GM12878 (cell line): ENCODE data around the gene FOXK1. TPM values are rescaled to one million over a fixed set of nuclear protein-coding genes. Genes with fewer than 3 reads are reported as not detected.

Experiments used
- ATAC-seq: fragments of 200-7000 bp; cut with Tn5 transposase; 3 replicates; pipeline ENCODE4 v1.9.1; 2020; ENCODE audit warnings: mild to moderate bottlenecking, moderate library complexity
- BruUV-seq: library from RNA; stranded (reverse); fragments of 400-500 nt; replicated peaks from 2 replicates; lab custom pipeline; 2021; lab: Mats Ljungman, UMichigan
- CTCF ChIA-PET: fragments of 300-600 bp; sonication (Branson Sonifier 250); formaldehyde crosslinking; extraction: SDS; loops from one replicate; lab custom pipeline; 2021; ENCODE audit warnings: inconsistent platforms; lab: Yijun Ruan, JAX
- POLR2A ChIA-PET: fragments of 350-600 bp; formaldehyde crosslinking; extraction: SDS; loops from one replicate; lab custom pipeline; 2021; ENCODE audit warnings: inconsistent platforms; lab: Charles Lee
- RAD21 ChIA-PET: fragments of 300-600 bp; sonication (Branson Sonifier 250); formaldehyde crosslinking; loops from one replicate; lab custom pipeline; 2023; ENCODE audit warnings: antibody characterized with exemption; ENCODE audit not compliant: unreplicated experiment; lab: Charles Lee
- SMC1A ChIA-PET: fragments of 300-600 bp; sonication (Branson Sonifier 250); formaldehyde crosslinking; loops from one replicate; lab custom pipeline; 2023; ENCODE audit not compliant: unreplicated experiment, uncharacterized antibody; lab: Charles Lee
- DNase-seq: peaks from one replicate; pipeline ENCODE4 v3.0.0-alpha.2; 2011; ENCODE audit warnings: low read depth, low spot score
- FAIRE-seq: peaks from 3 replicates; lab custom pipeline; 2011; peaks lifted over from hg19 to GRCh38; lab: Jason Lieb, UNC
- H2AFZ ChIP-seq: 2 replicates; pipeline ENCODE4 v1.6.0; 2011; ENCODE audit warnings: low read depth, low read length, control low read depth; ENCODE audit not compliant: control insufficient read depth
- H3K27ac ChIP-seq: 2 replicates; pipeline ENCODE4 v1.5.1; 2011; ENCODE audit warnings: control low read depth; ENCODE audit not compliant: control insufficient read depth, insufficient read depth
- H3K27me3 ChIP-seq, 2 experiments: replicated peaks in 1 of 2; 2 replicates each; pipeline versions ENCODE4 v1.6.0 to v1.6.1; 2011; ENCODE audit warnings: low read length in 1 of 2; ENCODE audit not compliant: control insufficient read depth in 2 of 2, insufficient read depth in 2 of 2
- H3K36me3 ChIP-seq, 2 experiments: 2 replicates each; pipeline ENCODE4 v1.5.1; 2011; ENCODE audit warnings: low read length in 1 of 2; ENCODE audit not compliant: control insufficient read depth in 2 of 2, insufficient read depth in 2 of 2
- H3K4me1 ChIP-seq: 2 replicates; pipeline ENCODE4 v1.6.1; 2011; ENCODE audit warnings: mild to moderate bottlenecking, low read length, moderate library complexity, mixed read lengths; ENCODE audit not compliant: control insufficient read depth, insufficient read depth
- H3K4me2 ChIP-seq: 2 replicates; pipeline ENCODE4 v1.6.0; 2011; ENCODE audit warnings: control low read depth; ENCODE audit not compliant: control insufficient read depth, insufficient read depth
- H3K4me3 ChIP-seq: fragments of 200-600 bp; sonication (generic); 2 replicates; pipeline ENCODE4 v1.5.1; 2016
- H3K79me2 ChIP-seq: 2 replicates; pipeline ENCODE4 v1.6.0; 2011; ENCODE audit warnings: low read length; ENCODE audit not compliant: control insufficient read depth, insufficient read depth
- H3K9ac ChIP-seq: 2 replicates; pipeline ENCODE4 v1.8.0; 2011; ENCODE audit warnings: low read length, control low read depth, mixed read lengths; ENCODE audit not compliant: control insufficient read depth, insufficient read depth
- H3K9me3 ChIP-seq: replicated peaks from 3 replicates; pipeline ENCODE4 v1.5.1; 2011; ENCODE audit warnings: mild to moderate bottlenecking, low read length; ENCODE audit not compliant: control insufficient read depth, insufficient read depth
- H4K20me1 ChIP-seq: 2 replicates; pipeline ENCODE4 v1.6.0; 2011; ENCODE audit not compliant: control insufficient read depth, insufficient read depth
- BRCA1 ChIP-seq: IDR thresholded peaks from 2 replicates; pipeline ENCODE4 v1.6.1; 2011; ENCODE audit warnings: low read depth, low read length, improper control_type of control experiment
- FOXK2 ChIP-seq: fragments of 450-650 bp; IDR thresholded peaks from 2 replicates; pipeline ENCODE4 v1.6.1; 2017; ENCODE audit warnings: mild to moderate bottlenecking, moderate library complexity
- IKZF1 ChIP-seq: fragments of 450-650 bp; conservative IDR thresholded peaks from 2 replicates; pipeline ENCODE4 v1.6.1; 2017; ENCODE audit warnings: antibody characterized with exemption, mild to moderate bottlenecking
- MYB ChIP-seq: fragments of 150-350 bp; IDR thresholded peaks from 2 replicates; pipeline ENCODE4 v1.6.1; 2014; ENCODE audit warnings: mild to moderate bottlenecking, low read depth, low read length, borderline replicate concordance
- NRF1 ChIP-seq: conservative IDR thresholded peaks from 2 replicates; pipeline ENCODE4 v1.6.1; 2011; ENCODE audit warnings: mild to moderate bottlenecking, low read depth, low read length, improper control_type of control experiment
- POLR2A ChIP-seq: IDR thresholded peaks from 2 replicates; pipeline ENCODE4 v1.6.1; 2011; ENCODE audit warnings: low read depth, mild to moderate bottlenecking, low read length
- RB1 ChIP-seq: fragments of 450-650 bp; formaldehyde crosslinking; IDR thresholded peaks from 2 replicates; pipeline ENCODE4 v1.6.1; 2017; ENCODE audit warnings: mild to moderate bottlenecking, borderline replicate concordance
- RBBP5 ChIP-seq: fragments of 200-600 bp; sonication (generic); conservative IDR thresholded peaks from 2 replicates; pipeline ENCODE4 v1.6.1; 2016
- SMAD5 ChIP-seq: IDR thresholded peaks from 2 replicates; pipeline ENCODE4 v1.6.1; 2016; ENCODE audit warnings: antibody characterized with exemption, low read depth
- SMARCA5 ChIP-seq: fragments of 450-650 bp; IDR thresholded peaks from 2 replicates; pipeline ENCODE4 v1.6.1; 2017; ENCODE audit warnings: mild to moderate bottlenecking
- SRF ChIP-seq, 2 experiments: IDR thresholded peaks; 2 replicates each; pipeline ENCODE4 v1.6.1; 2011; ENCODE audit warnings: low read depth in 2 of 2, low read length in 2 of 2, mild to moderate bottlenecking in 1 of 2, moderate library complexity in 1 of 2
- TCF12 ChIP-seq: IDR thresholded peaks from 2 replicates; pipeline ENCODE4 v1.6.1; 2011; ENCODE audit warnings: low read depth, mild to moderate bottlenecking, low read length
- ZNF274 ChIP-seq: IDR thresholded peaks from one replicate; pipeline ENCODE4 v1.8.0; 2011; ENCODE audit not compliant: insufficient read length, insufficient read depth
- WGBS: methylation state at CpG from one replicate; pipeline ENCODE4 v1.1.6; 2016; ENCODE audit warnings: low lambda C conversion rate; ENCODE audit not compliant: insufficient replicate concordance, insufficient coverage; ENCODE audit errors: missing lambda C conversion rate; 5-methylcytosine and 5-hydroxymethylcytosine counted together
- in situ Hi-C: fragments of 300-500 bp; cut with MboI; formaldehyde crosslinking; loops from 9 replicates; pipeline ENCODE4 v1.14.3; 2018; ENCODE audit warnings: mixed read lengths
- intact Hi-C: fragments of 100-400 bp; cut with micrococcal nuclease; formaldehyde crosslinking; loops from one replicate; pipeline ENCODE4 v1.14.2; 2022; ENCODE audit not compliant: unreplicated experiment
- polyA plus RNA-seq, 11 experiments: library from polyadenylated mRNA; depleted of rRNA in 4 of 11; unstranded in 6 of 11; stranded (reverse) in 5 of 11; fragments of >200 nt; fragmentation: Nextera tagmentation in 4 of 11; fragmentation: Illumina TruSeq in 1 of 11; extraction: Ambion mirVana in 4 of 11; extraction: Trizol in 1 of 11; gene quantifications; 1 replicate in 1 of 11; 2 replicates in 10 of 11; pipeline versions ENCODE4 v1.2.1 to v1.2.3, GENCODE V29; 2011 to 2016; ENCODE audit warnings: inconsistent platforms in 2 of 11, missing spikeins in 2 of 11, low read depth in 1 of 11
- total RNA-seq, 4 experiments: library from RNA; depleted of rRNA in 3 of 4; stranded (reverse); fragments of >200 nt in 3 of 4; fragmentation: Illumina TruSeq in 1 of 4; extraction: Trizol in 1 of 4; gene quantifications; 2 replicates each; pipeline versions ENCODE4 v1.2.1 to v1.2.3, GENCODE V29; 2013 to 2021
- TF ChIP-seq, protein P1 (sequence below): IDR thresholded peaks from 2 replicates; pipeline ENCODE4 v1.6.1; 2011; ENCODE audit warnings: borderline replicate concordance, low read depth, mild to moderate bottlenecking, moderate library complexity, low read length; ENCODE audit not compliant: insufficient read depth, poor library complexity, severe bottlenecking
- TF ChIP-seq, protein P2 (sequence below): fragments of 450-650 bp; IDR thresholded peaks from 2 replicates; pipeline ENCODE4 v1.6.1; 2017; ENCODE audit warnings: antibody characterized with exemption, mild to moderate bottlenecking, moderate library complexity
- TF ChIP-seq, protein P3 (sequence below): IDR thresholded peaks from 2 replicates; pipeline ENCODE4 v1.6.1; 2011; ENCODE audit warnings: borderline replicate concordance, low read depth, mild to moderate bottlenecking, moderate library complexity, mixed read lengths, low read length; ENCODE audit not compliant: insufficient read depth; ENCODE audit errors: extremely low read length

Gene FOXK1
- total and polyA plus RNA-seq, 10 of the 15 experiments (the other 5 are each of a cell fraction or from before 2014, with no cell fraction given): 0.24 to 31.8 (median 4.5) TPM

GRCh38 chr7:4726566-4726965, 44.5 kb downstream of the FOXK1 start:
- intact Hi-C loops: no loop called here
- Histone ChIP-seq H3K4me1 (peaks cover 20% of the 10 kb centered on the region), H3K9ac (no peak overlapping the region), H3K79me2 (peaks cover 31% of the 10 kb centered on the region), H3K36me3 (peaks cover 5 to 12% of the 10 kb centered on the region in 2 experiments; a peak in 3 of 4 replicates), H3K27ac (no peak overlapping the region), H3K4me3 (no peak overlapping the region), H3K4me2 (no peak overlapping the region), H2AFZ (no peak overlapping the region), H3K27me3 (no peaks in the 10 kb centered on the region)
- CTCF ChIA-PET: no interaction called here
- in situ Hi-C loops: no loop called here
- FAIRE-seq (no peak), ATAC-seq (no peak)
- BruUV-seq: no TSS peak
- RAD21 ChIA-PET: interaction anchor here (0.6 to 3.0 kb wide), 3 partner anchors 17 to 945 kb away, joined by 3 to 16 read pairs (median 3); no protein-coding TSS in a partner anchor
- SMC1A ChIA-PET: interaction anchor here (0.8 to 1.0 kb wide), 3 partner anchors 17 to 53 kb away, joined by 3 to 4 read pairs (median 3); no protein-coding TSS in a partner anchor
- POLR2A ChIA-PET: interaction anchor here (4.3 kb wide), 1 partner anchor 44 kb away, joined by 15 read pairs; the partner anchor contains the start of gene FOXK1
- no peak for TF ChIP-seq RB1
- TF ChIP-seq, protein P1, sequence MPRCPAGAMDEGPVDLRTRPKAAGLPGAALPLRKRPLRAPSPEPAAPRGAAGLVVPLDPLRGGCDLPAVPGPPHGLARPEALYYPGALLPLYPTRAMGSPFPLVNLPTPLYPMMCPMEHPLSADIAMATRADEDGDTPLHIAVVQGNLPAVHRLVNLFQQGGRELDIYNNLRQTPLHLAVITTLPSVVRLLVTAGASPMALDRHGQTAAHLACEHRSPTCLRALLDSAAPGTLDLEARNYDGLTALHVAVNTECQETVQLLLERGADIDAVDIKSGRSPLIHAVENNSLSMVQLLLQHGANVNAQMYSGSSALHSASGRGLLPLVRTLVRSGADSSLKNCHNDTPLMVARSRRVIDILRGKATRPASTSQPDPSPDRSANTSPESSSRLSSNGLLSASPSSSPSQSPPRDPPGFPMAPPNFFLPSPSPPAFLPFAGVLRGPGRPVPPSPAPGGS: no peak
- TF ChIP-seq RBBP5: no peak
- TF ChIP-seq POLR2A: no peak
- no peak for TF ChIP-seq ZNF274
- no peak for TF ChIP-seq SRF (IDR thresholded peaks at IDR 0.05; ENCODE audit: low read depth in 2 of 2, low read length in 2 of 2)
- no peak for TF ChIP-seq FOXK2
- TF ChIP-seq BRCA1: no peak
- no peak for TF ChIP-seq TCF12
- no peak for TF ChIP-seq SMAD5
- TF ChIP-seq, protein P2, sequence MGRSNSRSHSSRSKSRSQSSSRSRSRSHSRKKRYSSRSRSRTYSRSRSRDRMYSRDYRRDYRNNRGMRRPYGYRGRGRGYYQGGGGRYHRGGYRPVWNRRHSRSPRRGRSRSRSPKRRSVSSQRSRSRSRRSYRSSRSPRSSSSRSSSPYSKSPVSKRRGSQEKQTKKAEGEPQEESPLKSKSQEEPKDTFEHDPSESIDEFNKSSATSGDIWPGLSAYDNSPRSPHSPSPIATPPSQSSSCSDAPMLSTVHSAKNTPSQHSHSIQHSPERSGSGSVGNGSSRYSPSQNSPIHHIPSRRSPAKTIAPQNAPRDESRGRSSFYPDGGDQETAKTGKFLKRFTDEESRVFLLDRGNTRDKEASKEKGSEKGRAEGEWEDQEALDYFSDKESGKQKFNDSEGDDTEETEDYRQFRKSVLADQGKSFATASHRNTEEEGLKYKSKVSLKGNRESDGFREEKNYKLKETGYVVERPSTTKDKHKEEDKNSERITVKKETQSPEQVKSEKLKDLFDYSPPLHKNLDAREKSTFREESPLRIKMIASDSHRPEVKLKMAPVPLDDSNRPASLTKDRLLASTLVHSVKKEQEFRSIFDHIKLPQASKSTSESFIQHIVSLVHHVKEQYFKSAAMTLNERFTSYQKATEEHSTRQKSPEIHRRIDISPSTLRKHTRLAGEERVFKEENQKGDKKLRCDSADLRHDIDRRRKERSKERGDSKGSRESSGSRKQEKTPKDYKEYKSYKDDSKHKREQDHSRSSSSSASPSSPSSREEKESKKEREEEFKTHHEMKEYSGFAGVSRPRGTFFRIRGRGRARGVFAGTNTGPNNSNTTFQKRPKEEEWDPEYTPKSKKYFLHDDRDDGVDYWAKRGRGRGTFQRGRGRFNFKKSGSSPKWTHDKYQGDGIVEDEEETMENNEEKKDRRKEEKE: no peak
- TF ChIP-seq SMARCA5: no peak
- TF ChIP-seq NRF1: no peak
- TF ChIP-seq, protein P3, sequence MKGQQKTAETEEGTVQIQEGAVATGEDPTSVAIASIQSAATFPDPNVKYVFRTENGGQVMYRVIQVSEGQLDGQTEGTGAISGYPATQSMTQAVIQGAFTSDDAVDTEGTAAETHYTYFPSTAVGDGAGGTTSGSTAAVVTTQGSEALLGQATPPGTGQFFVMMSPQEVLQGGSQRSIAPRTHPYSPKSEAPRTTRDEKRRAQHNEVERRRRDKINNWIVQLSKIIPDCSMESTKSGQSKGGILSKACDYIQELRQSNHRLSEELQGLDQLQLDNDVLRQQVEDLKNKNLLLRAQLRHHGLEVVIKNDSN: no peak
- TF ChIP-seq IKZF1: no peak
- TF ChIP-seq MYB: no peak
- TF ChIP-seq, all 136 proteins: peak for 0
- Histone ChIP-seq H3K9me3 (no peaks in the 10 kb centered on the region), H4K20me1 (no peaks in the 10 kb centered on the region)
- no peak for DNase-seq
- WGBS: 49% methylated on average over 9 of the region's 9 CpGs
